Eye (tissue), 1 donor: ENCODE measurements around the gene KCNH8.
A peak's percentile ranks its signal among the peaks of the same experiment; 100 is the strongest.

Experiments
- DNase-seq: peaks from one replicate; pipeline ENCODE4 v3.0.0-alpha.2; 2015

KCNH8 gene

GRCh38 chr3:19254784-19255338 lies 106.6 kb downstream of the KCNH8 start:
- no peak for DNase-seq

GRCh38 chr3:19256313-19256712 lies 108.0 kb downstream of the KCNH8 start:
- no peak for DNase-seq

GRCh38 chr3:19263606-19264005 lies 115.3 kb downstream of the KCNH8 start:
- no peak for DNase-seq

- DNase-seq, result no peak
Observed at GRCh38 chr3:19264424-19264823, 116.1 kb downstream of the KCNH8 start.

DNA sequence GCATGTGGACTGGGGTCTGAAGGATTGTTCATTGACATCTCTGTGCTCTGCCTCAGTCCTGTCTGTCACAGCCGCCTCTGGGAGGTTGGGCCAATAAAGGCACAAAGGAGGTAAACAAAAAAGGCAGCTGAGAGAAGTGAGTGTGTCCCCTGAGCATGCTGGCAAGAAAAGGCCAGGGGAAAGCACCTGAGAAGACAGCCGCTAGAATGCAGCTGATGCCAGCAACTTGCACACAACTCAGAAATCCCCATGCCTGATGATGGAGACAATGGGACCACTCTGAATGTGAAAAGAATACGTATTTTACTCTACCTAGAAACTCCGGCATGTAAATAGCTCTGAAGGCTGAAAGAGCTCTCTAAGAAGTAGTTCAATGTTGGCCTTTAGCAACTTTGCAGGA lies 118.7 kb downstream of the KCNH8 start:
- DNase-seq, result no peak

DNA sequence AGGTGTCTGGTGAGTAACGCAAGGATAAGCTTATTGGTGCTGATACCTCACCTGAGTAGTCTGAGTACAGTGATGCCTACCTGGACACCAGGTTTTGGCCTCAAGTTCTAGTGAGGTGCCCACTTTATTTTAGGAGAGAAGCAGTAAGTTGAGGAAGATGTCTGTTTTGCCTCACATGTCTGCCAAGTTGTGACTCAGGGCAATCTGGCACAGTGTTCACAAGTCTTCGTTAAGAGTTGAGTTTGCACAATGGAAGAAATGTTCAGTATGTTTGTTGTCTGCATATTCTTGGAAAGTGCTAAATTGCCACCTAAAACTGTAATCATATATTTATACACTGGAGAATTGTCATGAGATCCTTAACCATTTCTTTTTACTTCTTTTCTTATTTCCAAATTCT lies 122.2 kb downstream of the KCNH8 start:
- DNase-seq, result no peak

DNA sequence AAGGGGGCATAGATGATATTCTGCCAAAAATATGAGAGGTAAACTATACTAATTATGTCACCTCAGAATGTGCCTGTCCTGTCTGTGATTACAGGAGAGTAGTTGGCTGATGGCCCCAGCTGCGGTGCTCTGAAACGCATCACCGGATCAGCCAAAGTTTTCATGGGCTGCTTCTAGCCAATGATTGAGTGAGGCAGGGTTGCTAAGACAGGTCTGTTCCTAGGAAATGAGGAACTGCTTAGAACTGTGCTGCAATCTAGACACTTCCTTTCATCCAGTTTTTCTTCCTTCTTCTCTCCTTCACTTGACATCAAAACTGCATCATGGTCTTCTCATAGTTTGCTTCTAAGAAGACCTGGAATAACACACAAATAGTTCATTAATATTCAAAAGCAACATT lies 124.0 kb downstream of the KCNH8 start:
- DNase-seq, result no peak

GRCh38 chr3:19273091-19273490 lies 124.8 kb downstream of the KCNH8 start:
- DNase-seq, result no peak

DNA sequence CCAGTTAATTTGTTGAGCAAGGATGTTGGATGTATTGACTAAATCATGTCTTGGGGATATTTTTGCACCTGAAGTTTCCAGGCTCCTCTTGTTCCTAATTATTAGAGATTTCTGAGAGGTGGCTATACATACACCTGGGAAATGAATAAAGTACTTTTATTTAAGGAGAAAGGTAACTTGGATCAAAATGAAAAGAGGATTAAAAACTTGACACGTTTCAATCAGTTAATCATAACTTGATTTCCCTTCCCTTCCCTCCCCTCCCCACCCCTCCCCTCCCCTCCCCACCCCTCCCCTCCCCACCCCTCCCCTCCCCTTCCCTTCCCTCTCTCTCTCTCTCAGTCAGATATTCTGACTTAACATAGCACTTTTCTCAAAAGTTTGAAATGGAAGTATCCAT lies 126.3 kb downstream of the KCNH8 start:
- no peak for DNase-seq

GRCh38 chr3:19284974-19285373 lies 136.7 kb downstream of the KCNH8 start:
- DNase-seq, result no peak

- DNase-seq, result no peak
Observed at GRCh38 chr3:19293295-19293694, 145.0 kb downstream of the KCNH8 start.

- no peak for DNase-seq
Observed at GRCh38 chr3:19295208-19295607, 146.9 kb downstream of the KCNH8 start.

DNA sequence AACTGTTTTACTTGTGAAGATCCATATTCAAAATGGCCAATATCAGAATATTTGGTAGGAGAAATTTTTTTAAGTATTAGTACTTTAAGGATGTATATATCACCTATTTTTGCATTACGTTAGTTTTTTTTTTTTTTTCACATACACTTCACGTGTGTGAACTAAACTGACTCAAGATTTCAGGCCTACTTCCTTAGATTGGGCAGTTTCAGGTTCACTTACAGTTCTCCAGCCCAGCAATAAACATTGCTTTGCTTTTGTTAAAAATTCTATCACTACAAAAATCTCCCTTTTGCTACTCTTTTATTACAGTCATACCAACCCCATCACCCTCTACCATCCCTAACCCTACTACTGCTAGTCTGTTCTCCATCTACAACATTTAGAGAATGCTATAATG lies 183.6 kb downstream of the KCNH8 start:
- no peak for DNase-seq

DNA sequence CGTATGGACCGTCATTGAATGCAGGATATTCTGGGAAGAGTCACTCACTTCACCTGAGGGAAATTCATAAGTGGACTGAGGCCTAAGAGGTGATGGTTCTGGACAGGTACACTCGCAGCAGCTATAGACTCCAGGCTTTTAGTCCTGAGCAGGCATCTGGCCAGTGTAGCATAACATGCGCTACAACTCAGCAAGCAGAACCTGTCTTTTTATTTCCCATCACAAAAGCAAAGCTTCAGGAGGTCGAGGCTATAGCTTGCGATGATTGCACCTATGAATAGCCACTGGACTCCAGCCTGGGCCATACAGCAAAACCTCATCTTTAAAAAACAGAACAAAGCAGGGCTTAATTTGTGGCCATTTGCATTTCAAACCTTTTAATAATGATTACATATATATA lies 185.8 kb downstream of the KCNH8 start:
- DNase-seq, result no peak

DNA sequence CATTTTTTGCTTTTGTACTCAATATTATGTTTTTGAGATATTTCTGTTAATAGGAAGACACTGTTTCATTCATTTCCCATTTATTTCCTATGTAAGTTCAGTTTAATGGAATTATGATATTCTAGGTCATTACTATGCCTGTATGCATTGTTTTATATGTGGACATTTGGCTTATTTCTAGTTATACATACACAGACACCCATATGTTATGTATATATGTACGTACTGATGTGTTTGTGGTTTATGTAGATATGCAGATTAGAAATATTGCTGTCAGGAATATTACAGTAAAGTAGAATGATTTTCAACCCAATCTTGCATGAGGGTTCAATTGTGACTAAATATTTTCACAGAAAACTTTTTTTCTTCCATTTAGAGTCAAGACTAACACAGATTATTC lies 190.5 kb downstream of the KCNH8 start:
- DNase-seq, result no peak

- peak; percentile 67 for DNase-seq
Observed at GRCh38 chr3:19342389-19342788, 194.1 kb downstream of the KCNH8 start.

DNA sequence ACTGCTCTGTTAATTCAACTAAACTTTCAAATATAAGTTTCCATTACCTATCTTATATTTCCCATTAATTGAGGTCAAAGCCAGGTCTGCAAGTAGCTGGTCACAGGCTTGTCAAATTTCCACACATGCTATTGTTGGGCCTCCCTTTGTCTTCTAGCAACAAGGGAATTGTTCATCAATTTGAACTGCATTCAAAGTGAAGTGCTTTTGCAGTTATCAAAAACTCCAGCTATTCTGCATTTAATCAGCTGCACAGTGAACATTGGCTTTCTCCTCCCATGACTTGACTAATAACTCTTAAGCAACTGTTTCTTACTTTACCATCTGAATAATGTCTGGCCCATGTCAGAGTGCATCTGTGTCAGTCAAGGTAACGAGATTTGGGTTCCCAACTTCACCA lies 198.4 kb downstream of the KCNH8 start:
- DNase-seq, result peak; percentile 60

DNA sequence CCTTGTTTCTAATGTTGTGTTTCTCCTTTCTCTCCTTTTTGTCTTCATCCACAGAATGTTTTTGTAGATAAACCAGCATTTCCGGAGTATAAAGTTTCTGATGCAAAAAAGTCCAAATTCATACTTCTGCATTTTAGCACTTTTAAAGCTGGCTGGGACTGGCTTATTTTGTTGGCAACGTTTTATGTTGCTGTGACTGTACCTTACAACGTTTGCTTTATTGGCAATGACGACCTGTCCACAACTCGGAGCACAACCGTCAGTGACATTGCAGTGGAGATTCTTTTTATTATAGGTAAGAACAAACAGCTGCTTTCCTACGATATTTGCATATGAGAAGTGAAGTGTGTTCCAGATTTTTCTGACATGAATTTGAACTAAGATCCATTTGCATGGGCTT lies 199.4 kb downstream of the KCNH8 start:
- DNase-seq, result no peak

- peak; percentile 5 for DNase-seq
Observed at GRCh38 chr3:19348500-19348899, 200.2 kb downstream of the KCNH8 start.

DNA sequence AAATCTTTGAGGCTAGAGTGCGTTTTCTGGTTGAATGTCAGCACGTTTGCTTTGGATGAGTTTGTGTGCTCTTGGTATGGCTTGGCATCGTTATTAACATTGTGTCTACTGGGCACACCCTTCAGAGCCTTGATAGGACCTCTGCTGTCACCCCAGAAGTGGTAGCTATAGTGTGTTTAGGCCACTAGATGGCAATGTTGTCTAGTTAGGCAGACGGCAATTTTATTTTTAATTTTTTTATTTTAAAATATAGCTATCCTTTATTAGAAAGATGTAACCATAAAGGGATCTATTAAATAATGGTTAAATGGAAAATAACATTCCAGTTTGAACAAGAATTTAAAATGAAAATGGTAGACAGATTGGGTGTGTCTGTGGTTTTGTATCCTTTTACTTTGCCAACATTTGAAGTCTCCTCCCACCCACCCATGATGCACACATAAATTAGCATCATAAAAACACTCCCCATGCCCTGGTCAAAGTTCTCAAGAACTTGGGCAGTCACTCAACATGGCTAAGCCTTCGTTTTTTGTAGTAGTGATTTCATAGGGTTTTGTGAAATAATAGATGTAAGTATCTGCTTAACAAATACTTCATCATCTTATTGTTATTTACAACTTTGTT lies 200.7 kb downstream of the KCNH8 start:
- DNase-seq, result peak; percentile 37

GRCh38 chr3:19357947-19358346 lies 209.6 kb downstream of the KCNH8 start:
- no peak for DNase-seq

- DNase-seq, result no peak
Observed at GRCh38 chr3:19363071-19363470, 214.8 kb downstream of the KCNH8 start.

GRCh38 chr3:19364148-19364547 lies 215.8 kb downstream of the KCNH8 start:
- DNase-seq, result no peak

DNA sequence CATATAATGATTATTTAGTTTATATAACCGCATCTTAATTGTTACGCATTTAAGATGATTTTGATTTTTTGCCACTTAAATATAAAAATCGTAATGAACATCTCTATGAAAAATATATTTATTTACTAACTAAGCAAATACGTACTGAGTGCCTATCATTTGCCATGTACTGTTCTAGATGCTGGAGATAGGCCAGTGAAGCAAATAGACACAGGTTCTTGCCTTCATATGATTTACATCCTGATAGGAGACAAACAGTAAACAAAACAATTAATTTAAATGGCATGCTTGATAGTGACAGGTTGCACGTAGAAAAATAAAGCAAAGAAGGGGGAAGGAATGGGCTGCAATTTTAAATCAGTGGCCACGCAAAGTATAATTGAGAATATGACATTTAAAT lies 217.2 kb downstream of the KCNH8 start:
- DNase-seq, result no peak

GRCh38 chr3:19384868-19385267 lies 236.6 kb downstream of the KCNH8 start:
- no peak for DNase-seq
